Measurements from ENCODE around the gene FGF21. TPM values are rescaled to one million over a fixed set of nuclear protein-coding genes. Genes with fewer than 3 reads are reported as not detected.

The FGF21 gene
- total and polyA plus RNA-seq, 10 of the 15 experiments (the other 5 are each of a cell fraction or from before 2014, with no cell fraction given), result not detected

DNA sequence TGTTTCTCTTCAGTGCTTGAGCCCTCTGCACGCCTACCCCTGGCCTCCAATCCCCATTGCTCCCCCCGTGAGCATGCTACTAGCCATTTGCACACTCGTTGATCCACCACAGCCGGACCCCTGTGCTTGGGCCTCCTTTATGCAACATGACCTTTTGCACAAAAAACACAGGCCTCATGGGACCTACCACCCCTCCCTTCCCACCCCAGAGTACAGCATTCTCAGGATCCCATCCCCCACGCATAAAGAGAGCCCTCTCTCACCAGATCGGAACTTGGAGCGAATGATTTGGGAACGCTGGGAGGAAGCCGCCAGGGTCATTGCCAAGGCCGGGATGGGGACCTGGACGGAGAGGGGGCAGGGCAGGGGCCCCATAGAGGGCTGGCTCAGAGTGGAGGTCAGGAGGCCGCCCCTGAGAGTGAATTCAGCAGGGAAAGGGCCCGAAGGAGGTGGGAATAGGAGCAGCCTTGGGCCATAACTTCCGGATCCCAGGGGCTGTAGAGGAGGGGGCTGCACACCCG, 36.6 kb upstream of the FGF21 start:
- Histone ChIP-seq H3K79me2 (ENCODE audit: control insufficient read depth, insufficient read depth, low read length) (no peaks in the 10 kb centered on the region), H2AFZ (ENCODE audit: control insufficient read depth, low read depth, low read length) (no peak overlapping the region), H3K36me3 (ENCODE audit: control insufficient read depth in 2 of 2, insufficient read depth in 2 of 2, low read length in 1 of 2) (no peaks in the 10 kb centered on the region), H3K9ac (ENCODE audit: control insufficient read depth, insufficient read depth, low read length) (no peak overlapping the region), H3K4me1 (ENCODE audit: control insufficient read depth, insufficient read depth, low read length) (peaks cover 15% of the 10 kb centered on the region), H3K27ac (ENCODE audit: control insufficient read depth, insufficient read depth) (no peak overlapping the region), H3K9me3 (replicated peaks; ENCODE audit: control insufficient read depth, insufficient read depth, low read length) (no peaks in the 10 kb centered on the region), H3K4me2 (ENCODE audit: control insufficient read depth, insufficient read depth) (no peak overlapping the region), H3K4me3 (no peak overlapping the region), H4K20me1 (ENCODE audit: control insufficient read depth, insufficient read depth) (no peaks in the 10 kb centered on the region), H3K27me3 (replicated peaks in 1 of 2; ENCODE audit: control insufficient read depth in 2 of 2, insufficient read depth in 2 of 2, low read length in 1 of 2) (no peaks in the 10 kb centered on the region)
- FAIRE-seq (no peak), DNase-seq (ENCODE audit: low read depth, low spot score) (no peak), ATAC-seq (no peak)
- CTCF ChIA-PET, result no interaction called here
- TF ChIP-seq, protein P1, sequence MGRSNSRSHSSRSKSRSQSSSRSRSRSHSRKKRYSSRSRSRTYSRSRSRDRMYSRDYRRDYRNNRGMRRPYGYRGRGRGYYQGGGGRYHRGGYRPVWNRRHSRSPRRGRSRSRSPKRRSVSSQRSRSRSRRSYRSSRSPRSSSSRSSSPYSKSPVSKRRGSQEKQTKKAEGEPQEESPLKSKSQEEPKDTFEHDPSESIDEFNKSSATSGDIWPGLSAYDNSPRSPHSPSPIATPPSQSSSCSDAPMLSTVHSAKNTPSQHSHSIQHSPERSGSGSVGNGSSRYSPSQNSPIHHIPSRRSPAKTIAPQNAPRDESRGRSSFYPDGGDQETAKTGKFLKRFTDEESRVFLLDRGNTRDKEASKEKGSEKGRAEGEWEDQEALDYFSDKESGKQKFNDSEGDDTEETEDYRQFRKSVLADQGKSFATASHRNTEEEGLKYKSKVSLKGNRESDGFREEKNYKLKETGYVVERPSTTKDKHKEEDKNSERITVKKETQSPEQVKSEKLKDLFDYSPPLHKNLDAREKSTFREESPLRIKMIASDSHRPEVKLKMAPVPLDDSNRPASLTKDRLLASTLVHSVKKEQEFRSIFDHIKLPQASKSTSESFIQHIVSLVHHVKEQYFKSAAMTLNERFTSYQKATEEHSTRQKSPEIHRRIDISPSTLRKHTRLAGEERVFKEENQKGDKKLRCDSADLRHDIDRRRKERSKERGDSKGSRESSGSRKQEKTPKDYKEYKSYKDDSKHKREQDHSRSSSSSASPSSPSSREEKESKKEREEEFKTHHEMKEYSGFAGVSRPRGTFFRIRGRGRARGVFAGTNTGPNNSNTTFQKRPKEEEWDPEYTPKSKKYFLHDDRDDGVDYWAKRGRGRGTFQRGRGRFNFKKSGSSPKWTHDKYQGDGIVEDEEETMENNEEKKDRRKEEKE (IDR thresholded peaks at IDR 0.05), result no peak
- TF ChIP-seq IKZF2 (IDR thresholded peaks at IDR 0.05) (no peak), ZZZ3 (IDR thresholded peaks at IDR 0.05; ENCODE audit: control insufficient read depth, insufficient read length, low read depth) (no peak), CHD2 (IDR thresholded peaks at IDR 0.05; ENCODE audit: borderline replicate concordance, low read depth, low read length) (no peak), RELA (IDR thresholded peaks at IDR 0.05; ENCODE audit: borderline replicate concordance, partially characterized antibody) (no peak), EP300 (IDR thresholded peaks at IDR 0.05; ENCODE audit: borderline replicate concordance in 1 of 2, control insufficient read depth in 1 of 2, low read depth in 2 of 2, low read length in 2 of 2) (no peak)
- TF ChIP-seq, protein P2, sequence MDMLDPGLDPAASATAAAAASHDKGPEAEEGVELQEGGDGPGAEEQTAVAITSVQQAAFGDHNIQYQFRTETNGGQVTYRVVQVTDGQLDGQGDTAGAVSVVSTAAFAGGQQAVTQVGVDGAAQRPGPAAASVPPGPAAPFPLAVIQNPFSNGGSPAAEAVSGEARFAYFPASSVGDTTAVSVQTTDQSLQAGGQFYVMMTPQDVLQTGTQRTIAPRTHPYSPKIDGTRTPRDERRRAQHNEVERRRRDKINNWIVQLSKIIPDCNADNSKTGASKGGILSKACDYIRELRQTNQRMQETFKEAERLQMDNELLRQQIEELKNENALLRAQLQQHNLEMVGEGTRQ (IDR thresholded peaks at IDR 0.05; ENCODE audit: borderline replicate concordance, low read depth, low read length), result no peak
- SMC1A ChIA-PET (ENCODE audit: uncharacterized antibody, unreplicated experiment), result no interaction called here
- intact Hi-C loops (cut with micrococcal nuclease; ENCODE audit: unreplicated experiment), result no loop called here
- in situ Hi-C loops (cut with MboI), result no loop called here
- no TSS peak for BruUV-seq (replicated peaks)
- RAD21 ChIA-PET (ENCODE audit: unreplicated experiment), result no interaction called here
- 68% methylated on average over 15 of the region's 15 CpGs for WGBS (ENCODE audit: insufficient coverage, insufficient replicate concordance, low lambda C conversion rate, missing lambda C conversion rate)
- POLR2A ChIA-PET, result no interaction called here

All from GM12878 (cell line).